NCI-H2171 treated with DMSO at 0.1 percent for 48 hours (cell line): ENCODE results near the gene RTP3.
"Not testable (repeated sequence)": the region's sequence is repeated elsewhere in the genome, so short reads cannot be mapped to it uniquely, and the experiment has no call there.

Experiments
- DNase-seq: peaks from one replicate; lab custom pipeline; 2025; lab: John Stamatoyannopoulos, UW

Gene RTP3

DNA sequence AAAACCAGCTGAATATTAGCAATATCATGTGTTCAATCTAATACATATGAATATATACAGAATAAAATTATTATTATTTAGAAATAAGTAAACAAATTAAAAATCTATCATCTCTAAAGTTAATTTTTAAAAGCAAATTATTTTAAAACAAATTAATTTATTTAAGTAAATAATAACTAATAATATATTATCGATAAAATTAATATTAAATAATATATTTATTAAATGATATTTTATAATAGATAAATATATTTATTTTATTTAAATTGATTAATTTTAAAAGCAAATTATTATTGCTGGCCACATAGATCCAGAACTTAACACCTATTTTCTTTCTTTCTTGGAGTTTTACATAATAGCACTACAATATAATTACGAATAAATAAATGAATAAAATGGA, 22.2 kb downstream of the RTP3 start:
- no peak for DNase-seq

DNA sequence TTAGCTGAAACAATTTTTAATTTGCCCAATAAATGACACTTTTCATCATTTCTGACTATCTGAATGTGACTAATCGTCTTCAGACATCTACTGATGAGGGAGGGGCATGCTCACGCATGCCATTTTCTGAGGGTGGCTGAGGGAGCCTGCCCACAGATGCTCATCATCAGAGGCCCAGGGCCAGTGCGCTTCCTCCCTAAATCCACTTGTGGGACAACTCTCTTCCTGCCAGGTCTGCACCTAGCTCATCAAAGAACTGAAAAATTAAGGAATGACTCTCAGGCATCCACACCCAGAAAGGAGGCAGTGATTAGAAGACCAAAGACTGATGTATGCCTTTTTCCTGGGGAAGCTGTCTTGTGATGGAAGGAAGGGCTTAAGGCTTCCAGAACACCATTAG, 22.8 kb downstream of the RTP3 start:
- no peak for DNase-seq

DNA sequence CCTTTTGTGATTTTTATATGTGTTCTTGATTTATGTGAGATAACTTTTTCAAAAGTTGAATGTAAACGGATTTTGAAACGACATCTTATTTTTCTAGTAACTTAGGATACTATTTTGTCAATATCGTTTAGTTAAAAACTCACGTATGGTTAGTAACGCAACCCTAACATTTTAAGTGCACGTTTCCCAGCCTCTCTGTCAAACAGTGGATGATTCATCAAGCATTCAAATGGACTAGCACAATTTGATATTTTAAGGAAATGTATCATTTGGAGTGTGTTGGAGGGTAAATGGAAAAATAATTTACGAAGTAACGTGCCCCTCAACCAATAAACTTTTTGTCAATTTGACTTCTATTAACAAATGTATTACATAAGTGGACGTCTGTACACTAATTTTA, 23.3 kb downstream of the RTP3 start:
- no peak for DNase-seq

DNA sequence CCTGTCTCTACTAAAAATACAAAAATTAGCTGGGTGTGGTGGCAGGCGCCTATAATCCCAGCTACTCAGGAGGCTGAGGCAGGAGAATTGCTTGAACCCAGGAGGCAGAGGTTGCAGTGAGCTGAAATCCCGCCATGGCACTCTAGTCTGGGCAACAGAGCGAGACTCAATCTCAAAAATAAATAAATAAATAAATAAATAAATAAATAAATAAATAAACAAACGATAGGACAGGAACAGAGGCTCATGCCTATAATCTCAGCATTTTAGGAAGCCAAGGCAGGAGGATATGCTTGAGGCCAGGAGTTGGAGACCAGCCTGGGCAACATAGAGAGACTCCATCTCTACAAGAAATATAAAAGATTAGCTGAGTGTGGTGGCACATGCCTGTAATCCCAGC, 24.4 kb downstream of the RTP3 start:
- not testable (repeated sequence) for DNase-seq

DNA sequence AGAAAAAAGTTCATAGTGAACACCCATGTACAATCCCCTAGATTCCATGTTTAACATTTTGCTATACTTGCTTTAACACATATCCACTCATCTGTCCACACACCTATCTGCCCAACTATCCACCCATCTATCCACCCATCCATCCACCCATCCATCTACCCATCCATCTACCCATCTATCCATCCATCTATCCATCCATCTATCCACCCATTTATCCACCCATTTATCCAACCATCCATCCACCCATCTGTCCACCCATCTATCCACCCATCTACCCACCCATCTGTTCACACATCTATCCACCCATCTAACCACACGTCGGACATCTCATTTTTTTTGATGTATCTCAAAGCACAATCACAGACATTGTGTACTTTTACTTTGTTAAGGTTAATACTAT, 25.8 kb downstream of the RTP3 start:
- DNase-seq = no peak

DNA sequence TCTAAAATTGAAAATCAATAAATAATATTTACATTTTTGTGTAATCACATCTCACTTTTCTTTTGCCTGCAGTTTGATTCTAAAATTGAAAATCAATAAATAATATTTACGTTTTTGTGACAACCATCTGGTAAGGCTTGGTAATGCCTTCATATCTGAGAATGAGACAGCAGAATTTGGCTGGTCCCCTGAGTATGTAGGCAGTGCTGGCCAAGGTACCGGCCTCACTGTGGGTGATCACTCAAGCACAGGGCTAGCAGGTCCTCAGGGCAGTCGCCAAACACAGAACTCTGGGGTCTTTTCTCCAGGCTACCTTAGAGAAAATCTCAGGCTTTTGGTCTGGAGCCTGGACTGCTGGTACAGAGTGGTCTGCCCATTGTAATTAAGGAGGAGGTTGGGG, 26.2 kb downstream of the RTP3 start:
- DNase-seq = no peak

DNA sequence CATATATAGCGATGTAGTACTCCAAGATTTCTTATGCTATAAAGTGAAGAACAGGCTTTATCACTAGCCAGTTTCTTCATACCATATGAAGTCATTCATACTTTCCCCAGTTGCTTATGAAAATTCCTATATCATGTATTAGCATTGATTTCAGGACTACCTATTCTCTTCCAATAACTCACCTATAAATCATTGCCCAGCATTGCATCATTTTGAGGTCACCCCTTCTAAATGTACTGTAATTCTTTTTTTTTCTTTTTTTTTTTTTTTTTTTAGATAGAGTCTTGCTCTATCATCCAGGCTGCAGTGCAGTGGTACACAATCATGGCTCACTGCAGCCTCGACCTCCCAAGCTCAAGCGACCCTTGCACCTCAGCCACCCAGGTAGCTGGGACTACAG, 27.1 kb downstream of the RTP3 start:
- DNase-seq = no peak

DNA sequence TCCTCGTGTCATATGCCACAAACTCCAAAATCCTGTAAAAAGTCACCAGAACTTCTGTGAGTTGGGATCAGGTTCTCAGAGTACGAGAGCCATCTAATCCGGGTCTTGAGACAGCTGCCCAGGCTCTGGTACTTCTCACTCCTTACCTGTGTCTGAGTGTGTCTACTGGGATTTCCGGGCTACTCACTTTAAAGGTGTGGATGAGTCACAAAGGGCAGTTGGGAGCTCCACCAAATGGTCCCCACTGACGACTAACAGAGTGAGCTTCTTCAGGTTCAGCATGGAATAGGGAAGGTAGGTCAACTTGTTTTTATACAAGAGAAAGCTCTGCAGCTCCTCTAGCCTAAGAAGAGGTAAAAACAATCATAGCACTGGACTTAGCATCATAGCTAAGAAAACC, 29.5 kb downstream of the RTP3 start:
- no peak for DNase-seq

DNA sequence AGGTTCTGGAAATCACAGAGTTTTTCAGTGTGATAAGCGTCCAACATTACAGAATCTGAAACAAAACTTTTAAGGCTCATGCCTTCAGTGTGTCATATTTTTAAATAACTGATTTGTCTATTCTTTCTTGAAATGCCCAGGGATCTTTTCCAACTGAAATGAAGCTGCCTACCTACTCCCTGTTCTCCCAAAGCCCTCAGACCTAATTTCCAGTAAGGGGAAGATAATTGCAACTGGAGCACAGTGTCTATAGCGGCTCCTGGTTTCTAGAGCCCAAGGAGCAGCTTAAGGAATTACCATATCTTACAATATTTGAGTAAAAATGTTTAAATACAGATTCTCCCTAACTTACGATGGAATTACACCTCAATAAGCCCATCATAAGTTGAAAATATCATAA, 35.3 kb downstream of the RTP3 start:
- DNase-seq = no peak

DNA sequence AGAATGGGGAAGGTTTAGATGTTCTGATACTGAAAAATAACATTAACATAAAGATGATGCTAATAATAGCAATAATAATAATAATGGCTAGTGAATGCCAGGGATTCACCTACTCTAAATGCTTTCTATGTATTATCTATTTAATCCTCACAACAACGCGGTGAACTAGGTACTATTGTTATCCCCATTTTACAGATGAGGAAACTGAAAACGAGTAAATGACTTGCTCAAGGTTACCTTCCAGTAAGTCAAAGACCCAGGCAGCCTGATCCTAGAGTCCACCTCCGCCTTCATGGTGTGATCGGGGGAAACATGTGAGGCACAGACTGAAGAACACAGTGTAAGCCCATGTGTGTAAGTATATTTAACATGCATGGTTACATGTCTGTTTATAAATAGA, 38.0 kb downstream of the RTP3 start:
- DNase-seq = no peak

DNA sequence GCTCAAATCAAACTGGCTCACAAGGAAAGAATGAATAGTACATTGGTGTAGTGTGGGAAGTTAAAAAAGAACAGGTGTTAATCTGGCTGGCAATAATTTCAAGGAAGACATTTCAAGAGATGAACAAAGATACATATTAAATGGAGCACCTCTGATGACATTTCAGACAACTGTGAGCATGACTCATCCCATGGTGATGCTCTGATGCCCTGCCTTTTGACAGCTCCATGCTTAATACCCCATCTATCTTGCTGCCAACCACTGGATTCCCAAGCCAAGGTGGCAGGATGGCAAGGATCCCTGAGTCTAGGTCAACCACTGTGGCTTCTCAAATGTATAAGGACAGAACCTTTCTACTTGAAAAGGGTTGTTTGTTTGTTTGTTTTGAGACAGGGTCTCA, 39.0 kb downstream of the RTP3 start:
- DNase-seq = no peak

DNA sequence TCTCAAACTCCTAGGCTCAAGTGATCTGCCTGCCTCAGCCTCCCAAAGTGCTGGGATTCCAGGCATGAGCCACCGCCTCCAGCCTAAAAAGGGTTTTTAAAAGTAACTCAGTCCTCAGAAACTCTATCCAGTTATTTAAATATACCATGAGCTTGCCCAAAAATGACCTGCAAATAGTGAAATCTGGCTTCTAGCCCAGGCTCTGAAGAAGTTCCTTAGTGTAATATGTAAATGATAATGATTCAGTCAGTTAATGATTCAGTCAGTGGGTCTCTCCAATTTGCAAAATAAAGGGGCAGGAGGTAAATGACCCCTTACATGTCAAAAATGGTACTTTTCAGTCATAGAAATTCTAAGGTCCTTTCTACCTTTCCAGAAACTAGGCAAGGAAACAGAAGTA, 39.5 kb downstream of the RTP3 start:
- no peak for DNase-seq

DNA sequence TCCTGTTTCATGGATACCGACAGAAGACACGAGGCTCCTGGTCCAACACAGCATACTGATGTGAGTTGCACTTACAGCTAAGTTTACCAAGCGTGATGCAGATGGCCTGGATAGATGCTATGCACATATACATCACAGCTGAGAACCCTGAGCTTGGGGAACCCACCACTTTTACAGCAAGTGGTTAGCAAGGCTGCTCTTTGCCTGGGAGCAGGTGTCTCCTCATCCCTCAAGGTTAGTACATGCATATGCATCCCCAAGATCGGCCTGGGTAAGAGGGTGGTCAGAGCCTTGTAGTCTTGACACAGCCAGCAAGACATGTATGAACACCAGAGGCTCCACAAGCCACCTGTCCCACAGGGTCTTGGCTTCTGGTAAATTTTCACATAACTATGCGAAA, 40.0 kb downstream of the RTP3 start:
- no peak for DNase-seq

DNA sequence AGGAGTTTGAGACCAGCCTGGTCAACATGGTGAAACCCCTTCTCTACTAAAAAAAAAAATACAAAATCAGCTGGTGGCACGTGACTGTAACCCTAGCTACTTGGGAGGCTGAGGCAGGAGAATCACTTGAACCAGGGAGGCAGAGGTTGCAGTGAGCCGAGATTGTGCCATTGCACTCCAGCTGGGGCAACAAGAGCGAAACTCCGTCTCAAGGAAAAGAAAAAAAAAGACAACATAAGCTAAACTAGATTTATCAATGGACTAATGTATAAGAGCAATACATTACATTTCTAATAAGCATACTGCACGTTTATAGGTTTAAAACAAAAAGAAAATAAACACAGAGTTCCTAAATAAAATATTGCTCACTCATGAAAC, 40.6 kb downstream of the RTP3 start:
- DNase-seq = not testable (repeated sequence)

DNA sequence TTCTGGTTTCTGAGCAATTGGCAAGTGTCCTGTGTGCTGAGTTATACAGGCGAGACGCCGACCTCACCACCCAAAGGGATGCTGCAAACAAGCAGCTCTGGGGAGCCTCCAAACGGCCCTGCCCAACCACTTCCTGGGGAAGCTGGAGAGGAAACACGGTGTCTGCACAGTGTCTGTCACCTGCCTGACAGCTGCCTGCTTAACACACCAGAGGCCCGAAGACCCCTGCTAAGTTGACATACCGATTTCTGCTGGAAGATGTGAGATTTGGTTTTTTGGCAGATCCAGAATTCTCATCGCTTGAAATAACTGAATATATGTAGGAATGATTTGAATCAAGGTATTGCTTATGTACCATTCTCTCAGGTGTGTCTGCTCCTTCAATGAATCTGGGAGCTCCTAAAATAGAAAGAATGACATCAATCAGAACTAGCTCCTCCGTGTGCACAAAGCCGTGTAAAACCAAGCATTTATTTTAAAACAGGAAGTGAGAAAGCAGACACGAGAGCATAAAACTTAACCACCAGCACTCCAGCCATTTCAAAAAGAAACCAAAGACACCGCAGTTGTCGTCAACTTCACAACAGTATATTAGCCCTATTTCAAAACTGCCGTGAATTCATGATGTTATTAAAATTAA, 41.1 kb downstream of the RTP3 start:
- no peak for DNase-seq

DNA sequence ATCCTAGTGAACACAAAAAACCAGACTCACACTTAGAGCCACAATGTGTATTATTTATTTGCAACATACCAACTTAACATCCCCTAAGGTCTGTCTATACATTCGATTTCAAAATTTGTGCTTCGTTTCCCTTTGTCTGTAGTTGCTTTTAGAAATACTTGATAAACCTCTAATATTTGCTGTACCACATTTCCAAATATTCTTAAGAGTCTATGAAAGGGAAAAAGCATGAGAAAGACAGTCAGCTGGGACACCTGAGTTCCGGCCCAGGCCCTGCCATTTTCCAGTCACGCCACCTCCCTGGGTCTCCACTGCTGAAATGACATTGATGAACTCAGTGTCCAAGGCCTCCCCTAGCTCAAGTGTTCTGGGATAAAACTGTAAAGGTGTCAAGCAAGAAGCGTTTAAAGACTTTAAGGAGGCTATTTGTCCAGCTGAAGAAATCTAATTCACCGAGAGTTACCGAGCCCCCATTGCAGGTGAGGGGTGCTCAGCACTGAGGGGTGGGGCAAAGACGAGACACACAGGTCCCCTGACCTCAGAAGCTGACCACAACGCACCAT, 41.7 kb downstream of the RTP3 start:
- no peak for DNase-seq

DNA sequence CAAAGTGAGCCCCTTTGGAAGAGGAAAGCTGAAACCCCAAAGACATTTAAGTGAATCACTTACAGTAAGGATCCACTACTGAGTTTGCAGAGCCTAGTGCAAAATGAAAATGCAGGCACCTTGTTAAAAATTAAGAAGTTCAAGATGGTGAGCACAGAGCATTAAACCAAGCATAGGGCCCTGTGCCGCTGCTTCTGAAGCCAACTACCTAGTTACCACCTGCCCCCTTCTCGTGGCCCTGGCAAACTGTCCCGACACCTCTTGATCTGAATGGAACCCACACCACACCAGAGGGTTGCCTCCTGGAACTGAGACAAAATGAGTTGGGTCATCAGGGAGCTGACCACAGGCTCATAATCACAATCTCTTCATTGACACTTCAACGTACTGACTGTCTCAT, 42.8 kb downstream of the RTP3 start:
- DNase-seq = no peak

DNA sequence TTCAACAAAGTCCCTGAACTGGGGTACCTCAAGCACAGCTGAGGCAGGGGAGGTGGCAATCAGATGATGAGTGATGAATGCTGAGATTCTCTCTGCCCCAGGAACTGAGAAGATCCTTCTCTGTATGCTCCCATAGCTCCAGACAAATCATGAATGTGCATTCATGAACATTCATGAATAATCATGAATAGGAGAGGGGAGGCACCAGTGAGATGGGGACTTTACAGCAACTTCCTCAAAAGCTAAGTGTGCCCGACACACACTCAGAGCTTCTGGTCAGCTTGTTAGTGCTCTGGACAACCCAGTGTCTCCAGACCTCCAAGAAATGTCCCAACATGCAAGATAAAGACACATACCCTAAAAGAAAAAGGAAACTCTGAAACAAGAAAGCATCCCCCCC, 44.1 kb downstream of the RTP3 start:
- DNase-seq = no peak

DNA sequence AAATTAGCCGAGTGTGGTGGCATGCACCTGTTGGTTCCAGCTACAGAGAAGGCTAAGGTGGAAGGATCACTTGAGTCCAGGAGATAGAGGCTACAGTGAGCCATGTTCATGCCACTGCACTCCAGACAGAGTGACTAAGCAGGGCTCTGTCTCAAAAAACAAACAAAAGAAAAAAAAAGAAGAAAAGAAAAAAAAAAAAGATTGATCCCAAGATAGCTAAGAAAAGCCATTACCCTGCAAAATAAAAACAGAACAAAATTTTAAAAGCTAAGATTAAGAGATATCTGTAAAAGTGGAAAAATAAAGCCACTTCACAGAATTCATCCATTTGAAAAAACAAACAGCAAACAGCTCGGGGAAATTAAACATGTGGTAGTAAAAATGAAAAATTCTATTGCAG, 44.6 kb downstream of the RTP3 start:
- DNase-seq = no peak

DNA sequence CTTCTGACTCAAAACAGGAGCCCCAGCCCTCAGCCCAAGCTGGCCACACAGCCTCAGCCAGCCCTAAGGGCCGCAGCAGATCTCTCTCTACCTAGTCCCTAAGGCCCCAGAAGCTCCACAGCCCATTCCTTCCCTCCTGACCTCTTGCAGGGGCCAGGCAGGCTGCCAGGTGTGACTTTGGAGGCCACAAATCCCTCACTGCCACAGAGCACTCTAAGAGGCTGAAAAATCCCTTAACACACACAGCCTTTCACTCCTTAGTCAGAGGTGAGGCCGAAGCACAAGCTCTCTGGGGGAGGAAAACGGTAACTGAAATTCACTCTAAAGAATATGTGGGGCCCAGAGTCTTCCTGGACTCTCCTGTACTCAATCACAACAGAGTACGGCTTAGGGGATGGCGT, 45.0 kb downstream of the RTP3 start:
- no peak for DNase-seq

DNA sequence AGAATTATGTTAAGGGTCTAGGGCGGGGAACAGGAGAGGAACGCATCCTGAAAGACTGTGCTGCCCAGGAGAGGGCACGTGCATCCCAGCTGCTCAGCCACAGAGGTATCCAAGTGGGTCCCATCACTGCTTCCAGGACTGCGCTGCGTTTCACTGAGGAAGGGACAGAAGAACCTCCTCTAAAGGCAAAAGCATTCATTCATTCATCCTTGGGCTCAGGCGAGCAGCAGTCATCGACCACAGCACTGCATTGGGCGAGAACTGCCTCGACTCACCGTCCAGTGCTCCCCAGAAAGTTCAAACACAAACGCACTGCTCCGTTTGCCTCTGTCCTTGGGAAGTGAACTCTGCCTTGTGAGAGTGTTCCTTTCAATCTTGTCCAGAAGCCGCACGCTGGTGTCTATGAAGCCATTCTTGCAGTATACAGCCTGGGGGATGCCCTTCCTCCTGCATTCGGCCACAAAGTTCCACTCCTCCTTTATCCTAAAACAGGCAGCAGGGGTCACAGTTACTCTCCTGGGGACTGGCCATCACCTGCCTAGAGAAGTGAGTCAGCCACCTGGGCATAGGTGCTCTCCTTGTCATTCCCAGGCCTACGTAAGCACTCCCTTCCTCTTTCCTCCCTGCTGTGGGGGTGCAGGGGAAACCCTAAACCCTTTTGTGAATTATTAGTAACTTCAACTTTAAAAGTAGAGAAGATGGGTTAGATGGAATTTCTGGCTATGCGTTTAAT, 47.2 kb downstream of the RTP3 start:
- DNase-seq = no peak

DNA sequence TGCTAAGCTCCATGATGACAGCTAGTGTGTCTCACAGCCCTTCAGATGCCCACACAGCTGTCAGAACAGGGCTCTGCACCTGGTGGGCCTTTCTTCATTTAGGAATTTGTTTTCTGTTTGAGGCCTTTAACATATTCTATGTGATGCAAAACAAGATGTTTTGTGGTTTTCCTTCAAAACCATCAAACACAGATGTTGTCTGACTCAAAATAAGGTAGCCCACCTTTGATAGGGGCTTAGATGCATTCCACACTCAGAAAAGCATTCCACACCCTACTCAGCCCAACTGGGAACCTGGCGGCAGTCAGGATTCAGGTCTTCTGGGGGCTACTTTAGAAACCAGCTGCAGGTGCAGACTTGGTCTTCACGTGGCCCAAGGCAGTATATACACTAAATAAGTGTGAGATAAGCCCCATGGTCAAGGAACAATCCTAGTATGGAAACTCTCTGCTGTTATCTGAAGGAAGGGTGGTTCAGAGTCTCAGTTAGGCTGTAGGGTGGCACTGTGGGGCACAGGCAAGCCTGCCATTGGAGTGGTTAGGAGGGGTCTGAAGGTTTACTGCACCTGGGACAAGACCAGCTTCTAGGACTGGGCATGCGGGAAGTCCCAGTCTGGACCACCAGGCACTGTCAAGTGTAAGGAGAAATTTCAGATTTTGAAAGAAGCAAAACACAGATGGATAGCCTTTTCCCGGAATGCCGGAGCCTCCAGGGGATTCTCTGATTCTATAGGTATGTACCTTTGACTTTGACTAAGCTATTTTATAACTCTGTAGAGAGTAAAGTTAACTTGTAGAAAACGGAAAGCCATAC, 48.2 kb downstream of the RTP3 start:
- no peak for DNase-seq

DNA sequence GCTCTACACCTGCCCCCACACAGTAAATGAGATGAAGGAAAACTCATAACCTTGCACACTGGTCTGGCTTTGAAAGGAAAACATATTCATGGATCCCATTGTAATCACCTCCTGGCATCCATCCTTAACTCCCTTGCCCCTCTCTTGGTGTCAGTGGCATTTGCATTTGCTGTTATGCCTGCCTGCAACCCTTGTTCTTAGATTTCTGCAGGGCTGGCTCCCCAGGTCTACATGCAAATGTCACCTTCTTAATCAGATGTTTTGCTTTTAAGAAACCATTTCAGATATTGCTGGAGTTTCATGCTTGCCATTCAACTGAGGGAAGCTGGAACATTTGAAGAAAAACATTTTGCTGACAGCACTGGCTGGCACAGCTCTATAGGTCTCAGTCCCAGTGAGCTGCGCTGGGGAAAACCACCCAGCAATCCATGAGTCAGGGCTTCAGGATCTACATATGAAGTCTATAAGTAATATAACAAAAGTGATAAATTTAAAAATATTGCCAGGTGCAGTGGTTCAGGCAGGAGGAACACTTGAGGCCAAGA, 49.2 kb downstream of the RTP3 start:
- DNase-seq = no peak
